ENCODE results near the gene CTNNA1.
A peak's percentile ranks its signal among the peaks of the same experiment; 100 is the strongest.
"Not testable (repeated sequence)": the region's sequence is repeated elsewhere in the genome, so short reads cannot be mapped to it uniquely, and the experiment has no call there.

The CTNNA1 gene

DNA sequence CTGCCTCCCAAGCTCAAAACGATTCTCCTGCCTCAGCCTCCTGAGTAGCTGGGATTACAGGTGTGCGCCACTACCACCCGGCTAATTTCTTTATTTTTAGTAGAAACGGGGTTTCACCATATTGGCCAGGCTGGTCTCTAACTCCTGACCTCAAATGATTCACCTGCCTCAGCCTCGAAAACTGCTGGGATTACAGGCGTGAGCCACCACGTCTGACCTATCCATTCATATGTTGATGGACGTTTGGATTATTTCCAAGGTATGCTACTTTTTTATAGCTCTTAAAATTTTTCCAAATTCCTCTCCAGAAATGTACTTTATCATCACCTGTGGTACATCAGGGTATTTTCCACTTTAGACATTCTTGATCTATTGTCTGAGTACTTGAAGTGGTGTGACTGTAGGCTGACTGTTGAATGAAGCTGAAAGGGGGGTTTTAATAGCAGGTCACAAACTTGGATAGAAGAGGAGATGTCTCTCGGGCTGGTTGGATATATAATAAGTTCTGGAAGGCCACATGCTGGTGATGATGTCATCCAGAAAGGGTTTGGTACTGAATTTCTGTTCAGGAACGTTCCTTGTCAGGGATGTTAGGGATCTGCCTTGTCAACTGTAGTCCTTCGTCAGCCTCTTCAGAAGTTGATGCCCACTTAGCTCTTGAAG is 7.4 kb downstream of the CTNNA1 start:
- FAIRE-seq (no peak), DNase-seq (ENCODE audit: low spot score) (no peak)

DNA sequence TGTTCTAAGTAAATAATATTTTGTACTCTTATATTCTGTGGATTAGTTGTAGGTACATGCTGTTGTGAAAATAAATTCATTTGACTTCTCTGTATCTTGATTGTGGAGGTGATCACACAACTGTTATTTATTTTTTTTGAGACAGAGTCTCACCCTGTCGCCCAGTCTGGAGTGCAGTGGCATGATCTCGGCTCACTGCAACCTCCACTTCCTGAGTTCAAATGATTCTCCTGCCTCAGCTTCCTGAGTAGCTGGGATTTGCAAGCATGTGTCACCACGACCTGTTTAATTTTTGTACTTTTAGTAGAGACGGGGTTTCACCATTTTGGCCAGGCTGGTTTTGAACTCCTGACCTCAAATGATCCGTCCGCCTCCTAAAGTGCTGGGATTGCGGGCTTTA is 7.9 kb downstream of the CTNNA1 start:
- FAIRE-seq; DNase-seq (ENCODE audit: low spot score): not testable (repeated sequence)

DNA sequence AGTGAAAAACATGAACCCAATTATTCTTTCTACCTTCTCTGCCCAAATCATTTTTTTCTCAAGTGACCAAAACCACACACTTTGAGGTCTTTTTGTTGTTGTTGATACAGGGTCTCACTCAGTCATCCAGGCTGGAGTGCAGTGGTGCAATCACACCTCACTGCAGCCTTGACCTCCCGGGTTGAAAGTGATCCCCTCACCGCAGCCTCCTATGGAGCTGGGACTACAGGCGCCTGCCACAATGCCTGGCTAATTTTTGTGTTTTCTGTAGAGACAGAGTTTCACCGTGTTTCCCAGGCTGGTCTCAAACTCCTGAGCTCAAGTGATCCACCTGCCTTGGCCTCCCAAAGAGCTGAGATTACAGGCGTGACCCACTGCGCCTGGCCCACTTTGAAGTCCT is 8.4 kb downstream of the CTNNA1 start:
- not testable (repeated sequence) for FAIRE-seq; DNase-seq (ENCODE audit: low spot score)

DNA sequence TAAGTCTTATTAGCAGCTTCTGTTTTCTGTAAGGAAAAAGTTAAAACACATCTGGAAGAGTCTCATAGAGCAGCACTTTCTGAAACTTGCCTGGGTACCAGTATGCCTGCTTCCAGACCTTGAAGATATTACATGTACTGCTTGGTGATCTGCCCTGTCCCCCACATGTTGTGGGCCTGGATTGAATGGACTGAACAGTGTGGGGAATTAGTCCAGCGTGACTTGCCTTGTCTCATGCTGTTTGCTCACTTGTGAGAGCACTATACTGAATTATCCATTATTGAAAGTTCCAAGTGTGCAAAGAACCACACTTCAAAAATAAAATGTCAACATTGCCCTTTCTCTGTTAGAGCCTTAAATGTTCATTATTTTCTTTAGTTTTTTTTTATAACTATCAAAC is 8.9 kb downstream of the CTNNA1 start:
- DNase-seq (ENCODE audit: low spot score) (no peak), FAIRE-seq (no peak)

DNA sequence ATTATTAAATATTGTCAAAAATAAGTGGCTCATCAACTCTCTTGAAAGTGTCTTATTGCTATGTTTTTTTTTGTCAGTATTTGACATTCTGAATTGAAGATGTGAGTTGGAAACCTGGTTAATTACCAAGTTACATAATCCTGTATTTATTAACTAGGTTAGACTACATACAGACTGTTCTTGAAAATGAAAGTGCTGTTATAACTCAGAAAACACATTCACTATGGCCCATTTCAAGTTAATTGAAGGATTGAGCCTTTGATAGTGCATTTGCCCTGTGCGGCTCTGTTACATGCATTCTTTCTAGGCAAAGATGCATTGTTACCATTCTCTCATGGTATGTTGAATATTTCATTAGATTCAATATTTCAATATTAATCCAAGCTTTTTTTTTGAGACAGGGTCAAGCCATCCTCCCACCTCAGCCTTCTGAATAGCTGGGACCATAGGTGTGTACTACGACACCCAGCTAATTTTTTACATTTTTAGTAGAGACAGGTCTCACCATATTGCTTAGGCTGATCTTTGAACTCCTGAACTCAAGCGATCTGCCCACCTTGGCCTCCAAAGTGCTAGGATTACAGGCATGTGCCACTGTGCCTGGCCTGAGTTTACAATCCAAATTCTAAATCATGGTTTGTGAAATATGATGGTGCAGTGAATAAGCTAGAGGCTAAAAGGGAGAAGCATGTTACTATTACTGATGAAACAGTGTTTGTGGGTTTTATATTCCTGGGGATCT is 10.0 kb downstream of the CTNNA1 start:
- DNase-seq (ENCODE audit: low spot score) = no peak
- no peak for FAIRE-seq

DNA sequence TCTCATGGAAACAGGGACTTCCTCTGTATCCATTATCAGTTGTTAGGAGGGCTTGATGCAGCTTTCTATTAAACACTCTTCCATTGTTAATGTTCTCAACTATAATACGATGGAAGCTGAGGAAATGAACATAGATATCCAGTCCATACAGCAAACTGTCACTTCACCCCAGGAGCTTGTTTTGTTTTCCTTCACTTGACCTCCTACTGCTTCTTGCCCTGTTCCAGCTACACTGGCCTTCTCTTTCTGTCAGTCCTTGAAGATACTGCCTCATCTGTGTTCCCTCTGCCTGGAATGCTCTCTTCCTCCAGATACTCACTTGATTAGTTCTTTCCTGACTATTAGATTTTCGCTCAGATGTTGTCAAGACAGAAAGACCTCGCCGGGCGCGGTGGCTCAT is 17.1 kb downstream of the CTNNA1 start:
- DNase-seq (ENCODE audit: low spot score) (no peak), FAIRE-seq (no peak)

DNA sequence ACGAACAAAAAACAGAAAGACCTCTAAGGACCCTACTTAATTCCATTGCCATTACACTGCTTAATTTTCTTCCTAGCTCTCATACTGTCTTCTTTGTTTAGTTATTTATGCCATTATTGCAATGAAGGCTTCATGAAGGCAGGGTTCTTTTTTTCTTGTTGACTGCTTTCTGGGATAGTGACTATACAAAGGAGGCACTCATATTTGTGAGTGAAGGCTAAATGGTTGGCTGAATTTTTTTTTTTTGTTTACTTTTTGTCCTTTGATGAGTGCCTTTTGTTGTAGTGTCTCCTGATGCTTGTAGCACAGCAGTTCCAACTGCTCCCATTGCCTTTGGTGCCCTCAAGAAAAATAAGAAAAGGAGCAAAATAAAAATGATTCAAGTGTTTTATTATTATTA is 17.8 kb downstream of the CTNNA1 start:
- FAIRE-seq (no peak), DNase-seq (ENCODE audit: low spot score) (no peak)

DNA sequence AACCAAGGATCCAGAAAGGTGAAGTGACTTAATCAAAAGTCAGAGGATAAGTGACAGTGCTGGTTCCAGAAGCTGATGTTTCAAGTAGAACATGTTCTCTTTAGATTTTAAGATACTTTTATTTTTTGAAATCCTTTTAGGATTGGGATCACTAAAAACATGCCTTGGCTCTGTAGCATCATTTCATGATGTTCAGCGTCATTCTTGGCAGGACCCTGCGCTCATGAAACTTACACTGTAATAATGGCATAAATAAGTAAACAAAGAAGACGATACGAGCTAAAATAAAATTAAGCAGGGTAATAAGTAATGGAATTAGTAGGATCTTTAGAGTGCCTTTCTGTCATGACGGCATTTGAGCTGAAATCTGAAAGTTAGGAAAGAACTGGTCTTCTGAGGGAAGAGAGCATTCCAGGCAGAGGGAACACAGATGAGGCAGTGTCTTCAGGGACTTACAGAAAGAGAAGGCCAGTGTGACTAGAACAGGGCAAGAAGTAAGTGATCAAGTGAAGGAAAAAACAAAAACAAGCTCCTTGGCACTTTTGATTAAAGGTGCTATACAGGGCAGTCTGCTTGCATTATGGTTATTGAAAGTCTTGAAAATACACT is 19.9 kb downstream of the CTNNA1 start:
- no peak for DNase-seq (ENCODE audit: low spot score)
- FAIRE-seq = no peak

DNA sequence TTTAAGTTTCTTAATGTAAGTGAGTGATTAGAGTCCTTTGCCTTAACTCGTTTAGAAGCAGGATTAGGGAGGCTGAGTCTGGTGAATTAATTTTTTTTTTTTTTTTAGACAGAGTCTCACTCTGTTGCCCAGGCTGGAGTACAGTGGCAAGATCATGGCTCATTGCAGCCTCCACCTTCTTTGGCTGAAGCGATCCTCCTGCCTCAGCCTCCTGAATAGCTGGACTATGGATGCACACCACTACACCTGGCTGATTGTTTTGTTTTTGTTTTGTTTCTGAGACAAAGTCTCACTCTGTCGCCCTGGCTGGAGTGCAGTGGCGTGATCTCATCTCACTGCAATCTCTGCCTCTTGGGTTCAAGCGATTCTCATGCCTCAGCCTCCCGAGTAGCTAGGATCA is 20.4 kb downstream of the CTNNA1 start:
- not testable (repeated sequence) for FAIRE-seq; DNase-seq (ENCODE audit: low spot score)

DNA sequence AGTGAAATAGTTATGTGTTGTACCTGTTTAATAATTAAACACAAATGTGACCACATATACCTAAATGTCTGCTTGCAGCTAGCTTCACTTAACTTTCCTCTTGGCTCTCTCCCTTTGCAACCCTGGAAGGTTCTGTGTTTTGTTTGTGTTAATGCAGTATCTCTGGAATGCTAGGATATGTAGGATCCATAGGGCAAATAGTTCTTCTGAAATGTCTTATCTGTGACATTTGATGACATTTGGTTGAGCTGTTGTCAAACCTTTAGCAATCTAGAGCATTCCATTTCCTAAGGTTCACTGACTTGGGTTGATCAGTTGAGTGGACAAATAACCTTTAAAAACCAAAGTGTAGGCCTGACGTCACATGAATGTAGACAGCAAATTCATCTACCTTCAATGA is 21.8 kb downstream of the CTNNA1 start:
- DNase-seq (ENCODE audit: low spot score) (no peak), FAIRE-seq (no peak)

DNA sequence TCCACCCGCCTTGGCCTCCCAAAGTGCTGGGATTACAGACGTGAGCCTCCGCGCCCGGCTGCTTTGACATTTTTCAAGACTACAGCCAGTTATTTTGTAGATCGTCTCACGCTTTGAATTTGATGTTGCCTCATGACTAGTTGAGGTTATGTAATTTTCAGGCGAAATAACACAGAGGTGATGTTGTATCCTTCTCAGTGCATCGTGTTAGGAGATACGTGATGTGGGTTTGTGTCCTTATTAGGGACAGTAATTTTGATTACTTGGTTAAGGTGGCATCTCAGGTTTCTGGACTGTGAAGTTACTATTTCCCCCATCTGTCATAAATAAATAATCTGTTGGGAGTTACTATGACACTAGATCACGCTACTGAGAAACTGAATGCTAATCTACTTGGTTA is 25.0 kb downstream of the CTNNA1 start:
- no peak for DNase-seq (ENCODE audit: low spot score)
- FAIRE-seq = no peak

DNA sequence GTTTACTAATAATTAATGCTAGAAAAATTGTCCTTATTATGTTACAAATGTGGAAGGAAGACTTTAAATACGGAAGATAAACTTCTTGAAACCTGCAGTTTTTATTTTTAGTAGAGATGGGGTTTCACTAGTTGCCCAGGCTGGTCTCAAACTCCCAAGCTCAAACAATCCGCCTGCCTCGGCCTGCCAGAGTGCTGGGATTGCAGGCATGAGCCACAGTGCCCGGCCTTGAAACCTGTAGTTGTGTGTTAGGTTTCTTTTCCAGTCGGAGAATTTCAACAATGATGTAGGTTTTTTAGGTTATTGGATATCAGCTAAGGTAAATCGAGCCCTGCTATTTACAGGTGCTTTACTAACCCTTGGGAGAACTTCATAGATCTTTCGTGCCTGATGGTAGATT is 30.8 kb downstream of the CTNNA1 start:
- DNase-seq (ENCODE audit: low spot score) (no peak), FAIRE-seq (no peak)

DNA sequence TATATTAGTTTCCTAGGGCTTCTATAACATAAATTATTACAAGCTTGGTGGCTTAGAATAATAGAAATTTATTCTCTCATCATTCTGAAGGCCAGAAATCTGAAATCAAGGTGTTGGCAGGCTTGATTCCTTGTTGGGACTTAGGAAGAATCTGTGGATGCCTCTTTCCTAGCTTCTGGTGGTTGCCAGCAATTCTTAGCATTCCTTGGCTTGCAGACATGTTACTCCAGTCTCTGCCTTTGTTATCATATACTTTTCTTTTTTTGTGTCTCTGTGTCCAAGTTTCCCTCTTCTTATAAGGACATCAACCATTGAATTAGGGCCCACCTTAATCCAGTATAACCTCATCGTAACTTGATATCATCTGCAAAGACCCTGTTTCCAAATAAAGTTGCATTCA is 31.4 kb downstream of the CTNNA1 start:
- FAIRE-seq (no peak), DNase-seq (ENCODE audit: low spot score) (no peak)

DNA sequence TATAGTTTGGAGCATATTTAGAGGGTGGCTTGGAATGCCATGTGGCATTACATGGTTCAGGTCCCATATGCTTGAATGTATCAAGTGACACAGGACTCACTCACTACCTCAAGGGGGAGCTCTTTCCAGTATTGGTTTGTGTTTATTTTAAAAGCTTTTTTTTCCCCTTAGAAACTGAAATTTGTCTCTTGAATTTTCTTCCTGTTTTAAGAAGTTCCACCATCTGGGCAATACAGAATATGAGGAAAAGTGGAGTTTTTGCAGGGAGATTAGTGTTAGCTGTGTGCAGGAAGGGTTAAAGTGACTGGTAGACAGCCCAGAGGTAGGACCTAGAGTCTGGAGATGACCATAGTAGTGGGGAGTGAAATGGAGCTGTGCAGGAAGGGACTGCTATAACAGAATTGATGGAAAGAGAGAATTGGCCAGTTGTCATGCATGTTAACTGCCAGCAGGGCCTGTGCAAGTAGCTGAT is 36.6 kb downstream of the CTNNA1 start:
- FAIRE-seq (no peak), DNase-seq (ENCODE audit: low spot score) (peak; percentile 35)

DNA sequence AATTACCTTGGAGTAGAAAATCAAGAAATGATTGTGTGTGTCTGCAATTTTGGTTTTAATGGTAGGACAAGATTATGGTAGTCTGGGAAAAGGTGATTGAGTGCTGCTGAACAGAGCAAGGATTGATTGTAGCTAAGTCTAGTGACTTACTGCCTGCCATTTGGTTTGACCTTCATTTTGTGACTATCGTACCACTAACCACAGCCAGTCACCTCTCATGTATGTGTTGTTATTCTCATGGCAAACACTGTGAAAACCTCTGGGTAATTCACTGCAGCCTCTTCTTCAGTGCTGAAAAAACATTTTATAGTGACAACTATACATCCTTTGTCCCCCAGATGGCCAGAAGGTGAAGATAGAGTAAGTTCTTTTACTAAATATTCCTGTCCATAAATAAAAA is 37.5 kb downstream of the CTNNA1 start:
- FAIRE-seq = no peak
- DNase-seq (ENCODE audit: low spot score) = no peak

DNA sequence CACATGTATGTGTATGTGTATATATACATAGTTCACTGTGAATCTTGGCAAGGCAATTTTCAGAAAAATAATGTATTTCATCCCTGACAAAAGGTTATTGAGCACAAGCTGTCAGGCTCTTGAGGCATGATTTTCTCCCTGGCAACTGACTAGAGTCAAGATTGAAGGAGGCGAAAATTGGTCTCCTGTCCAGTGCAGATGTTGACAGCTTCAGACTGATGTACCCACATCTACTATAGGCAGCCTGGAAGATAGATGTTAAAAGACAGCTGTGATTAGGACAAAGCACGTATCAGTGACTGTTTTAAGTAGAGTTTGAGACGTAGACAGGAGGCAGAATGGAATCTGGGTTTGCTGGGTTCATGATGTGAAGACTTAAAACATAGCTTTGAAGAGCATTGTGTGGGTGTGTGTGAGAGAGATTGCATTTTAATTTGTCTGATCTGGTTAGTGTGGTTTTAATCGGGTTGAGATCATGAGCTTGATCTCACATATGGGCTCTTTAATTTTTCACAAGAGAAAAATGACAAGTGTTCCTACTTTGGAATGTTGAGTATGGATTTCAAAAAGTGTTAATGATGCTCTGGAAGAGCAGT is 39.1 kb downstream of the CTNNA1 start:
- FAIRE-seq = no peak
- DNase-seq (ENCODE audit: low spot score) = no peak

DNA sequence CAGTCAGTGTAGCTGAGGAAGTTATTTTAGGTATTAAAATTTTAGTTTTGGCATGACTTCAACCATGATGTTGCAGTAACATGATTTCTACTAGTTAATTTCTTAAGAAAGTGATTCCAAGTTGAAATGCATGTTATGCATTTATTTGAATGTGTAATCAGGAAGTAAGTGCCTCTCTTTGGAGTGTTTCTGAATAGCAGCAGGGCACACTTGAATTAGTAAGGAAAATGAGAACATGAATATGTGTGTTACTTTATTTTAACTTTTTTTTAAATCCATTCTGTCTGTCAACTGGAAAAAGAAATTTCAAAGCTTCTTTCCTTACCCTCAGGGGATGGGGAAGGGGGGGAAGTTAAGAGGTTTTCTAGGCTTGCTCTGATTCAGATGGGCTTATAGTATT is 40.4 kb downstream of the CTNNA1 start:
- no peak for FAIRE-seq
- no peak for DNase-seq (ENCODE audit: low spot score)

DNA sequence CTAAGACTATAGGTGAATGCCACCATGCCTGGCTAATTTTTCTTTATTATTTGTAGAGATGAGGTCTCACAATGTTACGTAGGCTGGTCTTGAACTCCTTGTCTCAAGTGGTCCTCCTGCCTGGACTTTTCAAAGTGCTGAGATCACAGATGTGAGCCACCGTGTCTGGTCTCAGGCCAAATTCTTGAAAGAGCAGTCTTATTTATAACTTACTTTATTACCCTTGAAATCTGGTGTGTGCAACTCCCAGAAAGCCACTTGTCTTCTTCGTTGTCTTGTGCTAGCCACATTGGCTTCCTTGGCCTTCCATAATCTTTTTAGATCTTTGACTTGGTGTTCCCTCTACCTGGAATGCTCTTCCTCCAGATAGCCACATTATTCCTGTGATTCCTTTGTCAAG is 50.1 kb downstream of the CTNNA1 start:
- no peak for DNase-seq (ENCODE audit: low spot score)
- FAIRE-seq = no peak

DNA sequence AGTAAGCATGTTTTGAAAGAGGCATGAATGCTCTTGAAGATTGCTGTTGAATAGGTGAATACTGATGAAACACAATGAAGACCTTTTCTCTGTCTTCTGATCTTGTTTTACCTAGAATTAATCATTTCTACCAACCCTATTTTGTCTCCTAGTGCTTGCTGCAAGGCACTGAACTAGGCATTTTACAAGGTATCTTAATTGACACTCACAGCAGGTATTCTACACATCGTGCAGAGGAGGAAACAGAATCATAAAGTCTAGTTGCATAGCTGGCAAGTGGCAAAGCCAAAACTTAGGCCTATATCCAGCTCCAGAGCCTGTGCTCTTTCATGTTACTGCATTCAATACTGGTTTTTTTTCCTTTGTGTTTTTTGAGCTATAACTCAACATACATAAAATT is 50.7 kb downstream of the CTNNA1 start:
- FAIRE-seq = no peak

DNA sequence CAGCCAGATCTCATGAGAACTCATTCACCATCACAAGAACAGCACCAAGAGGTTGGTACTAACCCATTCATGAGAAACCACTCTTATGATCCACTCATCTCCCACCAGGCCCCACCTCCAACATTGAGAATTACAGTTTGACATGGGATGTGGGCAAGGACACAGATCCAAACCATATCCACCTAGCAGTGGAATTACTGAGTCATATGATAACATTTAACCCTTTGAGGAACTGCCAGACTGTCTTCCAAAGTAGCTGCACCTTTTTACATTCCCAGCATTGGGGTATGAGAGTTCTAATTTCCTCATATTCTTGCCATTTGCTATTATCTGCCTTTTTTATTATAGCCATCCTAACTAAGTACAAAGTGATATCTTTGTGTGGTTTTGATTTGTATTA is 51.9 kb downstream of the CTNNA1 start:
- DNase-seq (ENCODE audit: low spot score) = no peak
- no peak for FAIRE-seq

More for the DNA sequence above, 50.7 kb downstream of the CTNNA1 start:
- no peak for DNase-seq (ENCODE audit: low spot score)

DNA sequence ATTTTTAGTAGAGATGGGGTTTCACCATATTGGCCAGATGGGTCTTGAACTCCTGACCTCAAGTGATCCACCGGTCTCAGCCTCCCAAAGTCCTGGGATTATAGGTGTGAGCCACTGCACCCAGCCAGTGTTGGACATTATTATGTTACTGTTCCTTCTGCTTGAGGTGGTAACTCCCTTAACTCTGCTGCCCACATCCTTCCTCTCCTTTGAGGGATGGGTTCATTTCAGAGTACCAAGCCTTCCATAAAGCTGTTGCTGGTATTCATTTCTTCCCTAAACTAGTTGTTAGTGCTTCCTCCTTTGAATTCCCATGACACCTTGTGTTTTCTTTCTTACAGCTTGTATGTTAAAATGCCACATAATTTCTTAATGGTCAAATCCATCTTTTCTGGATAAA is 54.0 kb downstream of the CTNNA1 start:
- no peak for DNase-seq (ENCODE audit: low spot score)
- FAIRE-seq = no peak

DNA sequence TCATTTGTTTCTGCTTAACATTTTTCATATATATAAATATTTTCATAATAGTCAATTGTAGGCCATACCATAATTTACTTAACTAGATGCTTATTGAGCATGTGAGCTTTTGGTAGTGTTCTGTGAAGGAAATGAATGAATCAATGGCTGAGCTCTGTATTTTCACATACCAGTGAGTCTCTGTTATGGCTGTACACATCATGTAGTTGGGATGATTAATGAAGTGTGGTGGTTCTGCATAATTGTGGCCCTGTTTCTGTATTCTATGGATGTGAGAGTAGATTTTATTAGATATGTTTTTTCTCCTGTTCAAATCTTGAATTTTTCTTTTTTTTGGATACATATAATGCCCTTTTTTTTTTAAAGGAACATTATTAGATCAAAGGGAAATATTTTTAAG is 56.2 kb downstream of the CTNNA1 start:
- FAIRE-seq = no peak
- DNase-seq (ENCODE audit: low spot score) = no peak
